ENCODE results near the gene AEN. TPM values are rescaled to one million over a fixed set of nuclear protein-coding genes. Genes with fewer than 3 reads are reported as not detected.

Gene AEN
- total RNA-seq, 1 donor from 2014 or later, result 90.6 TPM

DNA sequence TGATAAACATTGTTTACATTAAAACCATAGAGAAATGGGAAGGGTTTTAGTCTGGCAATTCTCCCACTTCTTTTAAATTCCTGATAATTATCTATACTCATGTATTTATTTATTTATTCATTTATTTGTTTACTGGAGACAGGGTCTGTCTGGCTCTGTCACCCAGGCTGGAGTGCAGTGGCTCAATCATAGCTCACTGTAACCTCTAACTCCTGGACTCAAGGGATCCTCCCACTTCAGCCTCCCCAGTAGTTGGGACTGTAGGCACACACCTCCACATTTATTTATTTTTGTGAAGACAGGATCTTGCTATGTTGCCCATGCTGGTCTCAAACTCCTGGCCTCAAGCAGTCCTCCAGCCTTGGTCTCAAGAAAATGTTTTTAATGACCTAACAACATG is 2.5 kb upstream of the AEN start:
- Mint-ChIP-seq H3K27ac (ENCODE audit: unreplicated experiment) (no peak overlapping the region), H3K36me3 (ENCODE audit: low read depth, unreplicated experiment) (no peaks in the 10 kb centered on the region), H3K9me3 (ENCODE audit: unreplicated experiment) (no peaks in the 10 kb centered on the region), H3K27me3 (ENCODE audit: low read depth, unreplicated experiment) (no peaks in the 10 kb centered on the region), H3K4me1 (ENCODE audit: low read depth, unreplicated experiment) (peaks cover 10% of the 10 kb centered on the region), H3K4me3 (ENCODE audit: unreplicated experiment) (no peak overlapping the region)
- Histone ChIP-seq H4K20me1 (ENCODE audit: insufficient read depth, low read length) (peaks cover 20% of the 10 kb centered on the region), H3K4me3 (ENCODE audit: insufficient read depth, low read depth, low read length) (no peak overlapping the region), H3K4me1 (ENCODE audit: insufficient read depth, low read length) (peaks cover 16% of the 10 kb centered on the region), H3K4me2 (ENCODE audit: low read length) (no peak overlapping the region), H2AFZ (ENCODE audit: low read depth, low read length) (no peak overlapping the region), H3K27me3 (ENCODE audit: insufficient read depth, low read length) (no peaks in the 10 kb centered on the region), H3K27ac (ENCODE audit: low read depth, low read length) (no peak overlapping the region), H3K9me3 (ENCODE audit: insufficient read depth, low read depth, low read length) (no peaks in the 10 kb centered on the region), H3K9ac (ENCODE audit: low read length) (no peak overlapping the region), H3K79me2 (ENCODE audit: insufficient read depth, low read length) (peaks cover 29% of the 10 kb centered on the region), H3K36me3 (ENCODE audit: insufficient read depth, low read length) (no peaks in the 10 kb centered on the region)
- DNase-seq (ENCODE audit: low read depth) (no peak), FAIRE-seq (no peak)
- TF ChIP-seq, protein P1, sequence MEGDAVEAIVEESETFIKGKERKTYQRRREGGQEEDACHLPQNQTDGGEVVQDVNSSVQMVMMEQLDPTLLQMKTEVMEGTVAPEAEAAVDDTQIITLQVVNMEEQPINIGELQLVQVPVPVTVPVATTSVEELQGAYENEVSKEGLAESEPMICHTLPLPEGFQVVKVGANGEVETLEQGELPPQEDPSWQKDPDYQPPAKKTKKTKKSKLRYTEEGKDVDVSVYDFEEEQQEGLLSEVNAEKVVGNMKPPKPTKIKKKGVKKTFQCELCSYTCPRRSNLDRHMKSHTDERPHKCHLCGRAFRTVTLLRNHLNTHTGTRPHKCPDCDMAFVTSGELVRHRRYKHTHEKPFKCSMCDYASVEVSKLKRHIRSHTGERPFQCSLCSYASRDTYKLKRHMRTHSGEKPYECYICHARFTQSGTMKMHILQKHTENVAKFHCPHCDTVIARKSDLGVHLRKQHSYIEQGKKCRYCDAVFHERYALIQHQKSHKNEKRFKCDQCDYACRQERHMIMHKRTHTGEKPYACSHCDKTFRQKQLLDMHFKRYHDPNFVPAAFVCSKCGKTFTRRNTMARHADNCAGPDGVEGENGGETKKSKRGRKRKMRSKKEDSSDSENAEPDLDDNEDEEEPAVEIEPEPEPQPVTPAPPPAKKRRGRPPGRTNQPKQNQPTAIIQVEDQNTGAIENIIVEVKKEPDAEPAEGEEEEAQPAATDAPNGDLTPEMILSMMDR (IDR thresholded peaks at IDR 0.05; ENCODE audit: insufficient read depth, low read depth, low read length), result no peak
- TF ChIP-seq EZH2 (IDR thresholded peaks at IDR 0.05; ENCODE audit: insufficient read depth, low read length), result no peak

DNA sequence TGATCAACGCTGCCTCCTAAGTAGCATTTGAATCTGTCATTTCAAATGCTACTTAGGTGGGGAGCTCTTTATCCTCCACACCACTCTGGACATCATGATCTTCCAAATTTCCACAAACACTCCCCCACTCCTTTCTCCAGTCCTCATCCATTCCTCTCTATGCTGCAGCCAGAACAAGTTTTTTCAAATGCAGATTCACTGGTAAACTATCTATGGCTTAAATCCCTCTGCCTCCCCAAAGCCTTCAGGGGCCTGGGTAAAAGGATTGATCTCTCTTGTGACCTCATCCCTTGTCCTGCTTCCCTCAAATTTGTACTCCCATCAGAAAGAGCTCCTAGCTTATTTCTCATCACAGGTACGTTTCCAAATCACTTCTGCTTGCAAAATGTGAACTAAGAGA is 1.3 kb upstream of the AEN start:
- FAIRE-seq, result no peak
- H3K4me1 ChIP-seq (ENCODE audit: insufficient read depth, low read length), result peaks cover 27% of the 10 kb centered on the region
- no peak for DNase-seq (ENCODE audit: low read depth)
- peaks cover 13% of the 10 kb centered on the region for H3K4me1 Mint-ChIP-seq (ENCODE audit: low read depth, unreplicated experiment)
- TF ChIP-seq, protein P1 (IDR thresholded peaks at IDR 0.05; ENCODE audit: insufficient read depth, low read depth, low read length), result no peak
- no peak for TF ChIP-seq EZH2 (IDR thresholded peaks at IDR 0.05; ENCODE audit: insufficient read depth, low read length)
- no peak overlapping the region for H3K4me3 Mint-ChIP-seq (ENCODE audit: unreplicated experiment)
- no peaks in the 10 kb centered on the region for H3K27me3 Mint-ChIP-seq (ENCODE audit: low read depth, unreplicated experiment)
- H3K36me3 Mint-ChIP-seq (ENCODE audit: low read depth, unreplicated experiment), result peaks cover 5% of the 10 kb centered on the region
- no peak overlapping the region for H3K9ac ChIP-seq (ENCODE audit: low read length)
- peaks cover 40% of the 10 kb centered on the region for H3K79me2 ChIP-seq (ENCODE audit: insufficient read depth, low read length)
- peaks cover 31% of the 10 kb centered on the region for H4K20me1 ChIP-seq (ENCODE audit: insufficient read depth, low read length)
- H3K27ac ChIP-seq (ENCODE audit: low read depth, low read length), result no peak overlapping the region
- H3K4me2 ChIP-seq (ENCODE audit: low read length), result no peak overlapping the region
- no peaks in the 10 kb centered on the region for H3K9me3 ChIP-seq (ENCODE audit: insufficient read depth, low read depth, low read length)
- no peaks in the 10 kb centered on the region for H3K27me3 ChIP-seq (ENCODE audit: insufficient read depth, low read length)
- H3K4me3 ChIP-seq (ENCODE audit: insufficient read depth, low read depth, low read length), result no peak overlapping the region
- no peak overlapping the region for H2AFZ ChIP-seq (ENCODE audit: low read depth, low read length)
- H3K27ac Mint-ChIP-seq (ENCODE audit: unreplicated experiment), result no peak overlapping the region
- H3K9me3 Mint-ChIP-seq (ENCODE audit: unreplicated experiment), result no peaks in the 10 kb centered on the region
- H3K36me3 ChIP-seq (ENCODE audit: insufficient read depth, low read length), result peaks cover 3% of the 10 kb centered on the region

DNA sequence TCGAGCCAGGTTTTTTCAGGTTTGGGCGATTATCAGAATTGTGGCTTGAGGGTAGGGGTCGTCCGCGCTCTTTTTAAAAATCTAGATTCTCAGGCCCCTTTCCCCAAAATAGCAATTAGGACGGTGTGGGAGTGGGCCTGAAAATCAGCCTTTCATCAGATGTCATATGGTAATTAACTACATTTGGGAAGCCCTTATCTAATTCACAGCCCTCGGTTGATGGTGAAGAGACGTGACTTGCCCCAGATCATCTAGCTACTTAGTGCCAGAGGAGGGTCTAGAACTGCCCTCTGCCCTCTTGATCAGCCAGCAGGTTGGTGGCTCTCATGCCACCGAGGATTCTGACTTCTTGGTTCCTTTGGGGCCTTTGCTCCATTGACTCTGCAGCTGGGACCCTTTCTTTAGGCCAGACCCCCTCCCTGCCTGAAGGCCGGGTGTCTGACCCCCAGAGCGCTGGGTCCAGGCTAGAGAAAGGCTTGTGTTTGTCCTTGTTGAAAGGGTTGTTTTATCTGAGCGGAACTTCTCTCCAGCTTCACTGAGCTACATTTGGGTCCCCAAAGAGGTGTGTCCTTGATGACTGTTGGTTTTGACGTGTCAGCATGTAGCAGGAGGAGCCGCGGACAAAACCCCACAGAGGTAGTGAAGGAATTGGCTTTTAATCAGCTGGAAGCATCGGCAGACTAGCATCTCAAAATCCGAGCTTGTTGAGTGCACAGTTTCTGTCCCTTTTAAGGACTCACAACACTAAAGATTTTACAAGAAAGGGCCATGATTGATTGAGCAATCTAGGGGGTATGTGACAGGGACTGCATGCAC is 857 bp downstream of the AEN start:
- H3K9ac ChIP-seq (ENCODE audit: low read length), result peak overlapping the region; percentile 98
- Mint-ChIP-seq H3K4me3 (ENCODE audit: unreplicated experiment) (peak overlapping the region; percentile 97), H3K4me1 (ENCODE audit: low read depth, unreplicated experiment) (peaks cover 18% of the 10 kb centered on the region), H3K27ac (ENCODE audit: unreplicated experiment) (peak overlapping the region; percentile 95), H3K36me3 (ENCODE audit: low read depth, unreplicated experiment) (peaks cover 5% of the 10 kb centered on the region), H3K9me3 (ENCODE audit: unreplicated experiment) (no peaks in the 10 kb centered on the region), H3K27me3 (ENCODE audit: low read depth, unreplicated experiment) (no peaks in the 10 kb centered on the region)
- H3K27ac ChIP-seq (ENCODE audit: low read depth, low read length), result peak overlapping the region; percentile 99
- TF ChIP-seq, protein P1 (IDR thresholded peaks at IDR 0.05; ENCODE audit: insufficient read depth, low read depth, low read length), result no peak
- no peak for TF ChIP-seq EZH2 (IDR thresholded peaks at IDR 0.05; ENCODE audit: insufficient read depth, low read length)
- H3K9me3 ChIP-seq (ENCODE audit: insufficient read depth, low read depth, low read length), result no peaks in the 10 kb centered on the region
- H4K20me1 ChIP-seq (ENCODE audit: insufficient read depth, low read length), result peaks cover 52% of the 10 kb centered on the region
- H3K27me3 ChIP-seq (ENCODE audit: insufficient read depth, low read length), result no peaks in the 10 kb centered on the region
- DNase-seq (ENCODE audit: low read depth), result peak; percentile 51
- H3K4me2 ChIP-seq (ENCODE audit: low read length), result peak overlapping the region; percentile 88
- no peak for FAIRE-seq
- peaks cover 17% of the 10 kb centered on the region for H3K36me3 ChIP-seq (ENCODE audit: insufficient read depth, low read length)
- H3K4me1 ChIP-seq (ENCODE audit: insufficient read depth, low read length), result peaks cover 33% of the 10 kb centered on the region
- H3K4me3 ChIP-seq (ENCODE audit: insufficient read depth, low read depth, low read length), result peak overlapping the region; percentile 86
- H2AFZ ChIP-seq (ENCODE audit: low read depth, low read length), result no peak overlapping the region
- peaks cover 62% of the 10 kb centered on the region for H3K79me2 ChIP-seq (ENCODE audit: insufficient read depth, low read length)

Data from astrocyte (in vitro differentiated cells and primary cell).